HEK293T (cell line): ENCODE data around the gene TSPAN18.

Experiments used
- CTCF ChIA-PET: fragments of 350-600 bp; formaldehyde crosslinking; extraction: SDS; loops from one replicate; lab custom pipeline; 2021; ENCODE audit warnings: antibody characterized with exemption, inconsistent platforms; lab: Yijun Ruan, JAX
- POLR2A ChIA-PET: fragments of 350-600 bp; formaldehyde crosslinking; extraction: SDS; loops from one replicate; lab custom pipeline; 2020; ENCODE audit warnings: antibody characterized with exemption, inconsistent platforms; lab: Yijun Ruan, JAX
- DNase-seq: peaks from one replicate; pipeline ENCODE4 v3.0.0; 2012; ENCODE audit warnings: mixed read lengths; ENCODE audit errors: extremely low spot score
- ARNT ChIP-seq: fragments of 450-650 bp; IDR thresholded peaks from 2 replicates; pipeline ENCODE4 v1.6.1; 2017; ENCODE audit warnings: mild to moderate bottlenecking
- BHLHE40 ChIP-seq: fragments of 450-650 bp; IDR thresholded peaks from 2 replicates; pipeline ENCODE4 v1.6.1; 2016; ENCODE audit warnings: mild to moderate bottlenecking, moderate library complexity, borderline replicate concordance
- CTBP1 ChIP-seq: fragments of 450-650 bp; IDR thresholded peaks from 2 replicates; pipeline ENCODE4 v1.6.1; 2016; ENCODE audit warnings: borderline replicate concordance
- ELF4 ChIP-seq: fragments of 450-650 bp; IDR thresholded peaks from 2 replicates; pipeline ENCODE4 v1.6.1; 2017; ENCODE audit warnings: antibody characterized with exemption
- FOXA1 ChIP-seq: fragments of 450-650 bp; IDR thresholded peaks from 2 replicates; pipeline ENCODE4 v1.6.1; 2016; ENCODE audit warnings: mild to moderate bottlenecking
- FOXK2 ChIP-seq: fragments of 450-650 bp; IDR thresholded peaks from 2 replicates; pipeline ENCODE4 v1.6.1; 2016; ENCODE audit warnings: mild to moderate bottlenecking
- FOXM1 ChIP-seq: fragments of 450-650 bp; IDR thresholded peaks from 2 replicates; pipeline ENCODE4 v1.6.1; 2017; ENCODE audit warnings: mild to moderate bottlenecking, borderline replicate concordance
- HDGF ChIP-seq: fragments of 450-650 bp; IDR thresholded peaks from 2 replicates; pipeline ENCODE4 v1.6.1; 2017; ENCODE audit warnings: antibody characterized with exemption, borderline replicate concordance
- L3MBTL2 ChIP-seq: fragments of 450-650 bp; conservative IDR thresholded peaks from 2 replicates; pipeline ENCODE4 v1.6.1; 2016; ENCODE audit warnings: mild to moderate bottlenecking
- LEF1 ChIP-seq: fragments of 450-650 bp; IDR thresholded peaks from 2 replicates; pipeline ENCODE4 v1.6.1; 2017; ENCODE audit warnings: mild to moderate bottlenecking, borderline replicate concordance
- NFRKB ChIP-seq: fragments of 450-650 bp; IDR thresholded peaks from 2 replicates; pipeline ENCODE4 v1.6.1; 2016; ENCODE audit warnings: mild to moderate bottlenecking, moderate library complexity
- PKNOX1 ChIP-seq: fragments of 450-650 bp; IDR thresholded peaks from 2 replicates; pipeline ENCODE4 v1.6.1; 2016
- SP1 ChIP-seq: fragments of 450-650 bp; IDR thresholded peaks from 2 replicates; pipeline ENCODE4 v1.6.1; 2017
- SUZ12 ChIP-seq: fragments of 450-650 bp; IDR thresholded peaks from 2 replicates; pipeline ENCODE4 v1.6.1; 2016; ENCODE audit warnings: mild to moderate bottlenecking
- TARDBP ChIP-seq: fragments of 450-650 bp; IDR thresholded peaks from 2 replicates; pipeline ENCODE4 v1.6.1; 2016
- ZNF384 ChIP-seq: fragments of 450-650 bp; IDR thresholded peaks from 2 replicates; pipeline ENCODE4 v1.6.1; 2016

Gene TSPAN18

GRCh38 chr11:44945666-44946065 is 218.9 kb downstream of the TSPAN18 start:
- POLR2A ChIA-PET = no interaction called here
- TF ChIP-seq FOXM1 (no peak), SP1 (no peak), ELF4 (no peak), CTBP1 (no peak), LEF1 (no peak), PKNOX1 (no peak), ARNT (no peak), FOXA1 (no peak), SUZ12 (no peak), HDGF (no peak)

GRCh38 chr11:44946263-44946662 is 219.5 kb downstream of the TSPAN18 start:
- ChIA-PET POLR2A (no interaction called here), CTCF (interaction anchor here (1.4 to 1.5 kb wide), 2 partner anchors 156 to 158 kb away, joined by 4 read pairs; no protein-coding TSS in a partner anchor)
- TF ChIP-seq FOXA1 (no peak), FOXM1 (no peak)
- DNase-seq = no peak

More at GRCh38 chr11:44945666-44946065, 218.9 kb downstream of the TSPAN18 start:
- no peak for DNase-seq
- CTCF ChIA-PET = interaction anchor here (1.4 to 1.5 kb wide), 2 partner anchors 157 to 159 kb away, joined by 4 read pairs; no protein-coding TSS in a partner anchor

- CTCF ChIA-PET = interaction anchor here (1.9 kb wide), 1 partner anchor 10 kb away, joined by 6 read pairs; no protein-coding TSS in a partner anchor
Measured at GRCh38 chr11:44947114-44947513, 220.4 kb downstream of the TSPAN18 start.

GRCh38 chr11:44948155-44948554 is 221.4 kb downstream of the TSPAN18 start:
- ChIA-PET POLR2A (no interaction called here), CTCF (interaction anchor here (1.0 to 1.9 kb wide), 2 partner anchors 11 to 157 kb away, joined by 6 to 7 read pairs; no protein-coding TSS in a partner anchor)
- DNase-seq = no peak
- TF ChIP-seq ZNF384 (no peak), NFRKB (no peak), SP1 (no peak)

More at GRCh38 chr11:44947114-44947513, 220.4 kb downstream of the TSPAN18 start:
- TF ChIP-seq SUZ12 (no peak), L3MBTL2 (no peak), BHLHE40 (no peak), SP1 (no peak), ARNT (no peak), CTBP1 (no peak), HDGF (no peak), NFRKB (no peak), FOXM1 (no peak), TARDBP (no peak), ELF4 (no peak), LEF1 (no peak), PKNOX1 (no peak), FOXA1 (no peak)
- POLR2A ChIA-PET = no interaction called here
- DNase-seq = no peak

- TF ChIP-seq SUZ12 (no peak), SP1 (no peak), FOXA1 (no peak), TARDBP (no peak), ELF4 (no peak), BHLHE40 (no peak), HDGF (no peak), CTBP1 (no peak), FOXK2 (no peak), L3MBTL2 (no peak), FOXM1 (no peak), ARNT (no peak), NFRKB (no peak), ZNF384 (no peak), LEF1 (no peak), PKNOX1 (no peak)
- ChIA-PET POLR2A (no interaction called here), CTCF (interaction anchor here (0.9 kb wide), 2 partner anchors 8 to 17 kb away, joined by 3 read pairs; no protein-coding TSS in a partner anchor)
- DNase-seq = peak; percentile 50
Measured at GRCh38 chr11:44949160-44950030, 222.6 kb downstream of the TSPAN18 start.

- peak; percentile 31 for DNase-seq
- CTCF ChIA-PET = interaction anchor here (0.8 to 0.9 kb wide), 3 partner anchors 9 to 18 kb away, joined by 3 read pairs; no protein-coding TSS in a partner anchor
- POLR2A ChIA-PET = no interaction called here
- TF ChIP-seq CTBP1 = no peak
- TF ChIP-seq HDGF = no peak
- TF ChIP-seq FOXM1 = no peak
- no peak for TF ChIP-seq PKNOX1
- no peak for TF ChIP-seq TARDBP
Measured at GRCh38 chr11:44950031-44950624, 223.4 kb downstream of the TSPAN18 start.
